Astrocyte of the spinal cord (primary cell): ENCODE data around the gene GJA5.

Experiments
- DNase-seq: peaks from one replicate; pipeline ENCODE4 v3.0.0; 2011; ENCODE audit warnings: low read depth, low spot score
- H3K4me3 ChIP-seq: 2 replicates; pipeline ENCODE4 v1.5.1; 2011; ENCODE audit warnings: low read depth, mild to moderate bottlenecking, low read length, moderate library complexity
- in situ Hi-C: cut with HindIII; loops from 2 replicates; pipeline ENCODE4 v1.10.0; 2017; ENCODE audit warnings: low sequenced_read_pairs
- TF ChIP-seq, protein P1 (sequence below): IDR thresholded peaks from 2 replicates; pipeline ENCODE4 v1.5.1; 2012; ENCODE audit warnings: low read depth, mild to moderate bottlenecking, low read length, inconsistent platforms

The GJA5 gene

DNA sequence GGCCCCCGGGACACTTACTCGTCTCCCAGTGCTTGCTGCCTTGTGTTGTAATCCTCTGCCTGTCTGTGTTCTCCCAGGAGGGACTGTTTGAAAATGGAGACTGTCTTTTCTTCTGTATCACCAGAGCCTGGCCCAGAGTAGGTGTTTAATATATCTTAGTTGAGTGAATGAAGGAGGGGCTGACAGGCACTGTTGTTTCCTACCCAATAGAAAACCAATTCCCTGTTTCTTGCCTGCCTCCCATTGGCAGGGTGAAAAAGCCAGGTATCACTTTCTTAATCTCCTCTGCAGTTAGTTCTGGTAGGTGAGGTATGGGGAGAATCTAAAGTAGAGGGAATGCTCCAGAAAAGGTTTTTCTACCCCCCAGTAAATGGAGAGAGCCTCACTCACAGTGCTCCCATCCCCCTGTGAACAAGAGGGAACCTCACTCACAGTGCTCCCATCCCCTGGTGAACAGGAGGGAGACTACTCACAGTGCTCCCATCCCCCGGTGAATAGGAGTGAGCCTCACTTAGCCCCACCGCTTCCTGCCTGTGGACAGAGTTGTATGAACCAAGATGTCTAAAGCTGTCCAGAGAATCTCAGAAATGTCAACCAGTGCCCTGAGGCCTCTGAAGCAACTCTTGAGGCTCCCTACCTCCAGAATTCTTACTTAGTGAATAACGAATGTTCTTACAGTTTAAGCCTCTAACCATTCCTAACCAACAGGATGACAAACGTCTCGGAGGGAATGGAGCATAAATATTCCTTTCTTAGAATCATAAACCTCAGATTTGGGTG lies at the start of gene GJA5:
Gene GJA5 (minus strand): TSS at position 122 of the 780 bp plus-strand sequence. CDS start 1,364 bp downstream, outside the sequence.
- TF ChIP-seq, protein P1, sequence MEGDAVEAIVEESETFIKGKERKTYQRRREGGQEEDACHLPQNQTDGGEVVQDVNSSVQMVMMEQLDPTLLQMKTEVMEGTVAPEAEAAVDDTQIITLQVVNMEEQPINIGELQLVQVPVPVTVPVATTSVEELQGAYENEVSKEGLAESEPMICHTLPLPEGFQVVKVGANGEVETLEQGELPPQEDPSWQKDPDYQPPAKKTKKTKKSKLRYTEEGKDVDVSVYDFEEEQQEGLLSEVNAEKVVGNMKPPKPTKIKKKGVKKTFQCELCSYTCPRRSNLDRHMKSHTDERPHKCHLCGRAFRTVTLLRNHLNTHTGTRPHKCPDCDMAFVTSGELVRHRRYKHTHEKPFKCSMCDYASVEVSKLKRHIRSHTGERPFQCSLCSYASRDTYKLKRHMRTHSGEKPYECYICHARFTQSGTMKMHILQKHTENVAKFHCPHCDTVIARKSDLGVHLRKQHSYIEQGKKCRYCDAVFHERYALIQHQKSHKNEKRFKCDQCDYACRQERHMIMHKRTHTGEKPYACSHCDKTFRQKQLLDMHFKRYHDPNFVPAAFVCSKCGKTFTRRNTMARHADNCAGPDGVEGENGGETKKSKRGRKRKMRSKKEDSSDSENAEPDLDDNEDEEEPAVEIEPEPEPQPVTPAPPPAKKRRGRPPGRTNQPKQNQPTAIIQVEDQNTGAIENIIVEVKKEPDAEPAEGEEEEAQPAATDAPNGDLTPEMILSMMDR = no peak
- no peak within 1 kb of the TSS for H3K4me3 ChIP-seq
- DNase-seq = no peak
- in situ Hi-C loops = no loop called here

DNA sequence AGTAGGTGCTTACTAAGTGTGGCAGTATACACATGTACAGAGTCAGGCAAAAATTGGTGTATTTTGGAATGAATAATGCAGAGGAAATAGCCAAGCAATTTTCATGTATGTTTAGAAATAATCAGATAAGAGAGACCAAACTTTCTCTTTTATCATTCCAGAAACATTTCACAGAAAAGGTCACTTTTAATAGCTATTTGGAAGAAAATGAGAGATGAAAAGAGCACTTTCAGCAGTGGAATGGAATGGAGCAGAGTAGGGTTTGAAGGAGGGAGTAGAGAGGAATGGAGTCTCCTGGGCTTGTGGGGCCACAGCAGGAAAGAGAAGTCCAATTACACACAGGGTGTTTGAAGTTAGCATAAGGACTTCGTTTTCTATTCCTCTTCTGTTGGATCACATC lies 48.8 kb upstream of the GJA5 start:
- no peak overlapping the region for H3K4me3 ChIP-seq
- DNase-seq = no peak
- TF ChIP-seq, protein P1 = no peak
- in situ Hi-C loops = no loop called here

DNA sequence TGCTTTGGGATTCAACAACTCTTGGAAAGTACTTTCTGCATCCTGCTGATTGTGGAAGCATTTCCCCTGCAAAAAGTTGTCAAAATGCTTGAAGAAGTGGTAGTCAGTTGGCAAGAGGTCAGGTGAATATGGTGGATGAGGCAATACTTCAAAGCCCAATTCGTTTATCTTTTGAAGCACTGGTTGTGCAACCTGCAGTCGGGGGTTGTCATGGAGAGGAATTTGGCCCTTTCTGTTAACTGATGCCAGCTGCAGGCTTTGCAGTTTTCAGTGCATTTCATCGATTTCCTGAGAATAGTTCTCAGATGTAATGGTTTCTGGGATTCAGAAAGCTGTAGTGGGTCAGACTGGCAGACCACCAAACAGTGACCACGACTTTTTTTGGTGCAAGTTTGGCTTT lies 47.6 kb upstream of the GJA5 start:
- TF ChIP-seq, protein P1 = no peak
- in situ Hi-C loops = no loop called here
- H3K4me3 ChIP-seq = no peak overlapping the region
- DNase-seq = no peak

DNA sequence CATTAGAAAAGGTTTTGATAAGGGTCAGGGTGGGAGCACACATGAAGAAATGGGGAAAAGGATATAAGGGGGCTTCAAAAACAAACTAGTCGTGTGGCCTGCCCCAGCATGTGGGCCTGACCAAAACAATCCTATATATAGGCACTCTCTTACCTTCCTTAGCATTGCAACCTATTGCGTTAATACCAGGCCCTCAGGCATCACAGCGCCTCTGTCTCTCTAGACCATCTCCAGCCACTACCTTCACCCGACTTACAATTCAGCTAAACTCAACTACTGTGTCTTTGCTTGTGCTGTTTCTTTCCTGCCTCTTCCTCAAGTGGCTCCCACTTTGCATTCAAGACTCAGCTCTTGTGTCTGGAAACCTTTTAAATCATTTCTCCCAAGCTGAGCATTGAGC lies 47.0 kb upstream of the GJA5 start:
- no peak for DNase-seq
- TF ChIP-seq, protein P1 = no peak
- in situ Hi-C loops = no loop called here
- H3K4me3 ChIP-seq = no peak overlapping the region

DNA sequence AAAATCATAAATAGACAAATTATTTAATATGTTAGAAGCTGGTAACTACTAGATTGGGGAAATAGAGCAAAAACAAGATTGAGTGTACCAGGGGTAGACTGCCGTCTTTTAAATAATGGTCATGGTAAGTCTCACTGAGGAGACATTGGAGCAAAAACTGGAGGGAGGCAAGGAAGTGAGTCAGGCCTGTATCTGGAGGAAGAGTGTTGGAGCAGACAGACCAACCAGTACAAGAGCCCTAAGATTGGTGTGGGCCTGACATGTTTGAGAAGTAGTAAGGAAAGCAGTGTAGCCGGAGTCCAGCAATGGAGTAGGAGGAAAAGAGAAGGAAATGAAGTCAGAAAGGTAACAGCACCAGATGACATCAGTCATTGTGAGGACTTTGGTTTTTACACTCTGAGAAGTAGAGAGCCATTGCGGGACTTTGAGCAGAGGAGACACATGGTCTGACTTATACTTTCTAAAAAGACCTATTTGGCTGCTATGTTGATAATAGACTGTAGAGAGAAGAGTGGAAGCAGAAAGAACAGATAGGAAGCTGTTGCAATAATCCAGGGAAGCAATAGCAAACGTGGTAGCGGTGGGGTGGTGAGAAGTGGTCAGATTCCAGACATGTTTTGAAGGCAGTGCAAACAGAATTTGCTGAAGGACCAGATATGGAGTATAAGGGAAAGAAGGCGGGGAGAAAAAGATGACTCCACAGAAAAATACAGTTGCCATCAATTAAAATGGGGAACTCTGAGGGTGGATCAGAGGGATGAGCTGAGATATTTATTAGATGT lies 44.7 kb upstream of the GJA5 start:
- in situ Hi-C loops = no loop called here
- TF ChIP-seq, protein P1 = no peak
- no peak for DNase-seq
- no peak overlapping the region for H3K4me3 ChIP-seq

DNA sequence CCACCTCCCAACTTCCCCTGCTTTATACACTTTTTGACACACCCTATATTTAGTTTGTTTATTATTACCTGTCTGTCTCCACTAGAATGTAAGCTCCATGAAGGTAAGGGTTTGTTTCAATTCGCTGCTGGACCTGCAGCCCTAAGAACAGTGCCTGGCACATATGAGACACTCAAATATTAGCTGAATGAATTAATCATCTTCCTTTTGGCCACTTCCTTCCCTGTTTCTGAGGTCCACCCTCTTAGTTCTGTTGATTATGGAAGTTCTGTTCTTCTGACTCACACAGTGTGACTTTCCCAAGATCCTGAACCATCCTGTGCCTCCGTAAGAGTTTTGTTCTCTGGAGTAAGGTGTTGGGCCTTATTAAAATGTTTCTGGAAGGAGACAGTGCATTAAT lies 40.4 kb upstream of the GJA5 start:
- no peak for DNase-seq
- TF ChIP-seq, protein P1 = no peak
- H3K4me3 ChIP-seq = no peak overlapping the region
- in situ Hi-C loops = no loop called here
